ENCODE data around the gene LEUTX. TPM values are rescaled to one million over a fixed set of nuclear protein-coding genes. Genes with fewer than 3 reads are reported as not detected.

LEUTX gene
- total RNA-seq, 1 donor from 2014 or later = not detected

DNA sequence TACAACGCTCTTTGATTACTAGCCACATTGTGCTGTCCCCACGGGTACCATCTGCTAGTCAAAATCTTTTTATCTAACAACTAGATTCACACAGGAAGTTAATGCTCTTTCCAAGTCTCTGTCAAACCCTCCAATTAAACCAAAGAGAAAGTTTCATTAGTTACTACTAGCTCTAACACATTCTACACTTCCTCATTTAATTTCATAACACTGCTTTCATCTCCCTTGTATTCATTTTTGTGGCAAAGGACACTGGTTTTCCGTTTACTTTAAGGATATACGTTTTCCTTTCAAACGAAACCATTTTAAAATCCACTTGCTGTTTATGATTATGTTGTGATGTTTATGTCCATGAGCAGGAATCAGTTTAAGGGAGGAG lies 50.0 kb downstream of the LEUTX start:
- H3K27ac ChIP-seq = no peak overlapping the region
- intact Hi-C loops (cut with DNase I) = no loop called here
- H3K36me3 ChIP-seq = peaks cover 60% of the 10 kb centered on the region
- peaks cover 19% of the 10 kb centered on the region for H3K4me1 ChIP-seq
- no peak for DNase-seq
- no peak overlapping the region for H3K4me3 ChIP-seq
- no peaks in the 10 kb centered on the region for H3K9me3 ChIP-seq
- ATAC-seq = no peak
- TF ChIP-seq, protein P1, sequence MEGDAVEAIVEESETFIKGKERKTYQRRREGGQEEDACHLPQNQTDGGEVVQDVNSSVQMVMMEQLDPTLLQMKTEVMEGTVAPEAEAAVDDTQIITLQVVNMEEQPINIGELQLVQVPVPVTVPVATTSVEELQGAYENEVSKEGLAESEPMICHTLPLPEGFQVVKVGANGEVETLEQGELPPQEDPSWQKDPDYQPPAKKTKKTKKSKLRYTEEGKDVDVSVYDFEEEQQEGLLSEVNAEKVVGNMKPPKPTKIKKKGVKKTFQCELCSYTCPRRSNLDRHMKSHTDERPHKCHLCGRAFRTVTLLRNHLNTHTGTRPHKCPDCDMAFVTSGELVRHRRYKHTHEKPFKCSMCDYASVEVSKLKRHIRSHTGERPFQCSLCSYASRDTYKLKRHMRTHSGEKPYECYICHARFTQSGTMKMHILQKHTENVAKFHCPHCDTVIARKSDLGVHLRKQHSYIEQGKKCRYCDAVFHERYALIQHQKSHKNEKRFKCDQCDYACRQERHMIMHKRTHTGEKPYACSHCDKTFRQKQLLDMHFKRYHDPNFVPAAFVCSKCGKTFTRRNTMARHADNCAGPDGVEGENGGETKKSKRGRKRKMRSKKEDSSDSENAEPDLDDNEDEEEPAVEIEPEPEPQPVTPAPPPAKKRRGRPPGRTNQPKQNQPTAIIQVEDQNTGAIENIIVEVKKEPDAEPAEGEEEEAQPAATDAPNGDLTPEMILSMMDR (IDR thresholded peaks at IDR 0.05) = no peak
- no peaks in the 10 kb centered on the region for H3K27me3 ChIP-seq

DNA sequence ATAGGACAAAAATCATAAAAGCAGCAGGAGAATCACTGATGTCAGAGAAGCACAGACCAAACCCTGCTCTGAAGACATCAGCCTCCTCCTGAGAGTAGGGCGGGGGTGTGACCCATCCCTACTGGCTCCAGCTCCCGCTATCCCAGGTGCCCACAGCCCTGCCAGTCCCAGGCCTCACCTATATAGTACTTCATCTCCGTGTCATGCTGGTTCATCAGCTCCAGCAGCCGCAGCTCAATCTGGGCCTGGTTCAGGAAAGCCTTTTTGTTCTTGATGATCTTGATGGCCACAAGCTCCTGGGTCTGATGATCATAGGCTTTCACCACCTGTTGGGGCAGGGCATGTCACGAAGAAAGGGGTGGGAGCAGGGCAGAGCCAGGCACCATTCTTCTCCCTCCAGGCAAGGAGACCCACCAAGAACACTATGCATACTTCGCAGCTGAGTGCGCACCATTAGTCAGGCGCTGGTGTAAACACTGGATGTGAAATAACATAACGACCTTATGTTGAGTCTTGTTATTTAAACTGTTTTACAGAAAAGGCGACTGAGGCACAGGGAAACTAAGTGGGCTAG lies 51.1 kb downstream of the LEUTX start:
- H3K27me3 ChIP-seq = no peaks in the 10 kb centered on the region
- DNase-seq (no peak), ATAC-seq (no peak)
- no peak overlapping the region for H3K4me3 ChIP-seq
- no peaks in the 10 kb centered on the region for H3K9me3 ChIP-seq
- H3K27ac ChIP-seq = no peak overlapping the region
- peaks cover 14% of the 10 kb centered on the region for H3K4me1 ChIP-seq
- TF ChIP-seq, protein P1 (IDR thresholded peaks at IDR 0.05) = no peak
- intact Hi-C loops (cut with DNase I) = no loop called here
- peaks cover 64% of the 10 kb centered on the region for H3K36me3 ChIP-seq

DNA sequence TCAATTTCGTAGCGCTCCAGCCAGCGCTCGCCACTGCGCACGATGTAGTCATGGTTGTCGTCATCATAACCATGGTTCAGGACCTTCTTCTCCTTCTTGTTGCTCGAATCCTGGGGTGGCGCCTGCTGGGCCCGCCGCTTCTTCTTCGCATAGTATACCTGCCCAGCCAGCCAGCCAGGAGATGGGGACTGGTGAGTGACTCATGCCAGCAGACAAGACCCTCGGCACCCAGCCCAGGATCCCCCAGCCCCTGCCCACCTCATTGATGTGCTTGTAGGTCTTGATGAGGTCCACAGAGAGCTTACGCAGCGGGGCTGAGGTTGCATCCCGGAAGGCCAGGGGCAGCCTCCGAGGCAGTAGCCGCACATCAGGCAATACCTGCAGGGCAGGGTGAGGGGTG lies 51.8 kb downstream of the LEUTX start:
- DNase-seq = no peak
- TF ChIP-seq, protein P1 (IDR thresholded peaks at IDR 0.05) = no peak
- H3K27me3 ChIP-seq = no peaks in the 10 kb centered on the region
- H3K9me3 ChIP-seq = no peaks in the 10 kb centered on the region
- no peak overlapping the region for H3K27ac ChIP-seq
- peaks cover 70% of the 10 kb centered on the region for H3K36me3 ChIP-seq
- H3K4me1 ChIP-seq = peaks cover 10% of the 10 kb centered on the region
- no peak overlapping the region for H3K4me3 ChIP-seq
- intact Hi-C loops (cut with DNase I) = no loop called here
- no peak for ATAC-seq

DNA sequence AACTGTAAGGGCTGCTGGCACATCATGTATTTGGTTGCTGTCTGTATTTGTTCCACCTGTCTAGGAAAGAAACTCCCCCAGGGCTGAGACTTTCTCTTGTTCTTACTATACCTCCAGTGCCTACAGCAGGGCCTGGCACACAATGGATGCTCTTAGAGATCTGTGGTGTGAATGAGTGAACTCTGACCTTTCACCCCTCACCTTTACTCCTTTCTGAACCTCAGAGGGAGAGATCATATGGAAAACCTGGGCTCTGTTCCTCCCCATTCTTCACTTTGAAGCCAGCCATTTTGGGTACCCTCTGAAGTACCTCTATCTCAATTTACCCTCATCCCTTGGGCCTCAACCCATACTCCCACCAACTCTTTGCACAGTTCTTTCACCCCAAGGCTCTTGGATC lies 52.2 kb downstream of the LEUTX start:
- intact Hi-C loops (cut with DNase I) = no loop called here
- H3K36me3 ChIP-seq = peaks cover 70% of the 10 kb centered on the region
- ATAC-seq = no peak

DNA sequence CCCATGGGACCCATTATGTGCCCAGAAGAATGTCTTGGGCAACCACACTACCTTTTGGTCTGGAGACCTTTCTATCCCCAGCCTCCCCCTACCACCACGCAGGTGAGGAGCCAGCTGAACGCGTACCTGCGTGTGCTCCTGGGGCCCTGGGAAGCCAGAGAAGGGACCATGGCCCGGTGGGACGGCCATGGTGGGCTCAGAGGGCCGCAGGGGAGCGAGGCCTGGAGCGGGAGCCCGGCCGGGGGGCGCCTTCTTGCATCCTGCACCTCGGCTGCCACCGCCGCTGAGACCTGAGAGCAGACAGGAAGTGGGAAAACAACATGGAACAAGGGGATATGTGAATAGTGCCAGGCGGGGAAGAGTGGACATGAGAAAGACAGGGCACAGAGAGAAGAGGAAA lies 53.0 kb downstream of the LEUTX start:
- H3K9me3 ChIP-seq = no peaks in the 10 kb centered on the region
- TF ChIP-seq, protein P1 (IDR thresholded peaks at IDR 0.05) = no peak
- intact Hi-C loops (cut with DNase I) = no loop called here

More for the DNA sequence above, 52.2 kb downstream of the LEUTX start:
- Histone ChIP-seq H3K4me1 (peaks cover 10% of the 10 kb centered on the region), H3K27me3 (no peaks in the 10 kb centered on the region), H3K4me3 (no peak overlapping the region), H3K9me3 (no peaks in the 10 kb centered on the region), H3K27ac (no peak overlapping the region)
- DNase-seq = no peak
- TF ChIP-seq, protein P1 (IDR thresholded peaks at IDR 0.05) = no peak

More for the DNA sequence above, 53.0 kb downstream of the LEUTX start:
- no peak overlapping the region for H3K4me3 ChIP-seq
- DNase-seq (no peak), ATAC-seq (no peak)
- H3K4me1 ChIP-seq = peaks cover 10% of the 10 kb centered on the region
- no peak overlapping the region for H3K27ac ChIP-seq
- H3K27me3 ChIP-seq = no peaks in the 10 kb centered on the region
- H3K36me3 ChIP-seq = peaks cover 70% of the 10 kb centered on the region
